Suprapubic skin (tissue), 3 donors: Measurements from ENCODE around the gene HSPA1L.
"Not testable (repeated sequence)": the region's sequence is repeated elsewhere in the genome, so short reads cannot be mapped to it uniquely, and the experiment has no call there.

Experiments
- POLR2AphosphoS5 ChIP-seq, 3 donors: sonication (generic); formaldehyde crosslinking; IDR thresholded peaks; one replicate each; pipeline ENCODE4 v1.6.1; 2017; ENCODE audit warnings: antibody characterized with exemption in 3 of 3
- TF ChIP-seq, protein P1 (sequence below), 2 donors: fragments of 200-600 bp in 1 of 2; fragments of 450-650 bp in 1 of 2; sonication (generic) in 1 of 2; IDR thresholded peaks; one replicate each; pipeline ENCODE4 v1.5.1; 2016 to 2019; ENCODE audit warnings: antibody characterized with exemption in 2 of 2, mild to moderate bottlenecking in 1 of 2, moderate library complexity in 1 of 2

DNA sequence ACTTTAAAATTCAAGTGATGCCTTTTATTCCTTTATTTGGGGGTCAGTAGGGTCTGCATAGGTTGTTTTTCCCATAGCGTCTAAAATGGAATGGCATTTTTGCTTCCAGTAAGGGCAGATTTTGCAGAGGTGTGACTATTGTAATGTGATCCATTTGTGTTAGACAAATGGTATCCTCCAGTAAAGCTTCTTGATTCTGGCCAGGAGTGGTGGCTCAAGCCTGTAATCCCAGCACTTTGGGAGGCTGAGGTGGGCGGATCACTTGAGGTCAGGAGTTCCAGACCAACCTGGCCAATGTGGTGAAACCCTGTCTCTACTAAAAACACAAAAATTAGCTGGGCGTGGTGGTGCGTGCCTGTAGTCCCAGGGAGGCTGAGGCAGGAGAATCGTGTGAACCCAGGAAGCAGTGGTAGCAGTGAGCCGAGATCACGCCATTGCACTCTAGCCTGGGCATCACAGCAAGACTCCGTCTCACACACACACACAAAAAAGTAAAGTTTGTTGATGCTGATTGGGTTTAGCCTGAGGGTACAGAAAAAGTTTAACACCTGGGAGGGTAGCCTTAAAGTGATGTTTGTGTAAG is 2.9 kb upstream of the HSPA1L start:
- not testable (repeated sequence) for TF ChIP-seq POLR2AphosphoS5 (IDR thresholded peaks at IDR 0.05)
- TF ChIP-seq, protein P1, sequence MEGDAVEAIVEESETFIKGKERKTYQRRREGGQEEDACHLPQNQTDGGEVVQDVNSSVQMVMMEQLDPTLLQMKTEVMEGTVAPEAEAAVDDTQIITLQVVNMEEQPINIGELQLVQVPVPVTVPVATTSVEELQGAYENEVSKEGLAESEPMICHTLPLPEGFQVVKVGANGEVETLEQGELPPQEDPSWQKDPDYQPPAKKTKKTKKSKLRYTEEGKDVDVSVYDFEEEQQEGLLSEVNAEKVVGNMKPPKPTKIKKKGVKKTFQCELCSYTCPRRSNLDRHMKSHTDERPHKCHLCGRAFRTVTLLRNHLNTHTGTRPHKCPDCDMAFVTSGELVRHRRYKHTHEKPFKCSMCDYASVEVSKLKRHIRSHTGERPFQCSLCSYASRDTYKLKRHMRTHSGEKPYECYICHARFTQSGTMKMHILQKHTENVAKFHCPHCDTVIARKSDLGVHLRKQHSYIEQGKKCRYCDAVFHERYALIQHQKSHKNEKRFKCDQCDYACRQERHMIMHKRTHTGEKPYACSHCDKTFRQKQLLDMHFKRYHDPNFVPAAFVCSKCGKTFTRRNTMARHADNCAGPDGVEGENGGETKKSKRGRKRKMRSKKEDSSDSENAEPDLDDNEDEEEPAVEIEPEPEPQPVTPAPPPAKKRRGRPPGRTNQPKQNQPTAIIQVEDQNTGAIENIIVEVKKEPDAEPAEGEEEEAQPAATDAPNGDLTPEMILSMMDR (IDR thresholded peaks at IDR 0.05), result not testable (repeated sequence)
